Stimulated activated memory B cell treated with anti-CD40 and anti-IgM and Interleukin-4, amounts not matched to agents 10 μg/mL and 1 μg/mL and 100 μg/mL, for 72 hours (primary cell): ENCODE measurements around the gene GFRA1.
"Not testable (repeated sequence)": the region's sequence is repeated elsewhere in the genome, so short reads cannot be mapped to it uniquely, and the experiment has no call there.

ENCODE experiments used
- ATAC-seq: fragments of 150-1000 bp; cut with Tn5 transposase; 2 replicates; pipeline ENCODE4 v1.10.0; 2021
- H3K27ac Mint-ChIP-seq: one replicate; pipeline ENCODE4 v1.8.0; 2022; ENCODE audit warnings: mild to moderate bottlenecking, mixed read lengths
- H3K27me3 Mint-ChIP-seq: one replicate; pipeline ENCODE4 v1.8.0; 2022; ENCODE audit warnings: mixed read lengths
- H3K36me3 Mint-ChIP-seq: one replicate; pipeline ENCODE4 v1.8.0; 2022; ENCODE audit warnings: mixed read lengths
- H3K4me1 Mint-ChIP-seq: one replicate; pipeline ENCODE4 v1.8.0; 2022; ENCODE audit warnings: mixed read lengths
- H3K4me3 Mint-ChIP-seq: one replicate; pipeline ENCODE4 v1.8.0; 2022; ENCODE audit warnings: mild to moderate bottlenecking, moderate library complexity, mixed read lengths
- H3K9me3 Mint-ChIP-seq: one replicate; pipeline ENCODE4 v1.8.0; 2022; ENCODE audit warnings: mixed read lengths

GFRA1 gene

GRCh38 chr10:116169782-116170445 is 103.1 kb downstream of the GFRA1 start:
- Mint-ChIP-seq H3K4me1 (no peaks in the 10 kb centered on the region), H3K4me3 (no peak overlapping the region), H3K36me3 (no peaks in the 10 kb centered on the region), H3K9me3 (peaks cover 5% of the 10 kb centered on the region), H3K27me3 (no peaks in the 10 kb centered on the region), H3K27ac (no peak overlapping the region)
- no peak for ATAC-seq

GRCh38 chr10:116168745-116169144 is 104.3 kb downstream of the GFRA1 start:
- no peaks in the 10 kb centered on the region for H3K4me1 Mint-ChIP-seq
- H3K4me3 Mint-ChIP-seq = no peak overlapping the region
- no peak overlapping the region for H3K27ac Mint-ChIP-seq
- H3K36me3 Mint-ChIP-seq = no peaks in the 10 kb centered on the region
- H3K27me3 Mint-ChIP-seq = no peaks in the 10 kb centered on the region
- peaks cover 5% of the 10 kb centered on the region for H3K9me3 Mint-ChIP-seq
- no peak for ATAC-seq

GRCh38 chr10:116168329-116168728 is 104.7 kb downstream of the GFRA1 start:
- Mint-ChIP-seq H3K4me1 (no peaks in the 10 kb centered on the region), H3K27me3 (no peaks in the 10 kb centered on the region), H3K4me3 (no peak overlapping the region), H3K9me3 (peaks cover 5% of the 10 kb centered on the region), H3K27ac (no peak overlapping the region), H3K36me3 (no peaks in the 10 kb centered on the region)
- ATAC-seq = no peak

- H3K4me1 Mint-ChIP-seq, H3K9me3 Mint-ChIP-seq, H3K4me3 Mint-ChIP-seq, H3K27ac Mint-ChIP-seq, ATAC-seq, H3K36me3 Mint-ChIP-seq, H3K27me3 Mint-ChIP-seq: not testable (repeated sequence)
Observed at GRCh38 chr10:116165941-116166340, 107.1 kb downstream of the GFRA1 start.

- ATAC-seq = no peak
- Mint-ChIP-seq H3K27me3 (no peaks in the 10 kb centered on the region), H3K27ac (no peak overlapping the region), H3K4me1 (no peaks in the 10 kb centered on the region), H3K9me3 (peaks cover 11% of the 10 kb centered on the region), H3K36me3 (no peaks in the 10 kb centered on the region), H3K4me3 (no peak overlapping the region)
Observed at GRCh38 chr10:116164291-116164690, 108.7 kb downstream of the GFRA1 start.

GRCh38 chr10:116163333-116164131 is 109.5 kb downstream of the GFRA1 start:
- Mint-ChIP-seq H3K4me3 (no peak overlapping the region), H3K4me1 (no peaks in the 10 kb centered on the region), H3K27me3 (no peaks in the 10 kb centered on the region), H3K9me3 (peaks cover 11% of the 10 kb centered on the region), H3K36me3 (no peaks in the 10 kb centered on the region), H3K27ac (no peak overlapping the region)
- ATAC-seq = no peak

- no peak overlapping the region for H3K4me3 Mint-ChIP-seq
- no peak for ATAC-seq
Observed at GRCh38 chr10:116162851-116163250, 110.2 kb downstream of the GFRA1 start.

GRCh38 chr10:116160271-116160670 is 112.7 kb downstream of the GFRA1 start:
- H3K27ac Mint-ChIP-seq = no peak overlapping the region
- peaks cover 6% of the 10 kb centered on the region for H3K9me3 Mint-ChIP-seq
- no peaks in the 10 kb centered on the region for H3K27me3 Mint-ChIP-seq
- no peak for ATAC-seq
- H3K4me1 Mint-ChIP-seq = no peaks in the 10 kb centered on the region
- H3K4me3 Mint-ChIP-seq = no peak overlapping the region
- H3K36me3 Mint-ChIP-seq = no peaks in the 10 kb centered on the region

More at GRCh38 chr10:116162851-116163250, 110.2 kb downstream of the GFRA1 start:
- no peak overlapping the region for H3K27ac Mint-ChIP-seq
- H3K27me3 Mint-ChIP-seq = no peaks in the 10 kb centered on the region
- peaks cover 11% of the 10 kb centered on the region for H3K9me3 Mint-ChIP-seq
- no peaks in the 10 kb centered on the region for H3K36me3 Mint-ChIP-seq
- H3K4me1 Mint-ChIP-seq = no peaks in the 10 kb centered on the region

- Mint-ChIP-seq H3K4me3 (no peak overlapping the region), H3K27me3 (no peaks in the 10 kb centered on the region), H3K9me3 (peaks cover 6% of the 10 kb centered on the region), H3K4me1 (no peaks in the 10 kb centered on the region), H3K27ac (no peak overlapping the region), H3K36me3 (no peaks in the 10 kb centered on the region)
- ATAC-seq = no peak
Observed at GRCh38 chr10:116159197-116159596, 113.8 kb downstream of the GFRA1 start.

GRCh38 chr10:116158036-116158435 is 115.0 kb downstream of the GFRA1 start:
- H3K27me3 Mint-ChIP-seq = no peaks in the 10 kb centered on the region
- H3K36me3 Mint-ChIP-seq = no peaks in the 10 kb centered on the region
- H3K9me3 Mint-ChIP-seq = peaks cover 6% of the 10 kb centered on the region
- no peak overlapping the region for H3K4me3 Mint-ChIP-seq
- no peak for ATAC-seq
- H3K4me1 Mint-ChIP-seq = no peaks in the 10 kb centered on the region
- no peak overlapping the region for H3K27ac Mint-ChIP-seq

- Mint-ChIP-seq H3K9me3 (peaks cover 6% of the 10 kb centered on the region), H3K4me1 (no peaks in the 10 kb centered on the region), H3K27ac (no peak overlapping the region), H3K36me3 (no peaks in the 10 kb centered on the region), H3K27me3 (no peaks in the 10 kb centered on the region), H3K4me3 (no peak overlapping the region)
- ATAC-seq = no peak
Observed at GRCh38 chr10:116157485-116157884, 115.5 kb downstream of the GFRA1 start.

- Mint-ChIP-seq H3K27ac (no peak overlapping the region), H3K9me3 (peaks cover 7% of the 10 kb centered on the region), H3K27me3 (no peaks in the 10 kb centered on the region), H3K4me1 (no peaks in the 10 kb centered on the region), H3K4me3 (no peak overlapping the region), H3K36me3 (no peaks in the 10 kb centered on the region)
- no peak for ATAC-seq
Observed at GRCh38 chr10:116156819-116157218, 116.2 kb downstream of the GFRA1 start.

- Mint-ChIP-seq H3K4me1 (no peaks in the 10 kb centered on the region), H3K9me3 (peaks cover 7% of the 10 kb centered on the region)
- ATAC-seq = no peak
Observed at GRCh38 chr10:116155191-116155590, 117.8 kb downstream of the GFRA1 start.

GRCh38 chr10:116154651-116155050 is 118.4 kb downstream of the GFRA1 start:
- Mint-ChIP-seq H3K36me3 (no peaks in the 10 kb centered on the region), H3K4me1 (no peaks in the 10 kb centered on the region)
- no peak for ATAC-seq

More at GRCh38 chr10:116155191-116155590, 117.8 kb downstream of the GFRA1 start:
- Mint-ChIP-seq H3K27me3 (no peaks in the 10 kb centered on the region), H3K36me3 (no peaks in the 10 kb centered on the region), H3K27ac (no peak overlapping the region), H3K4me3 (no peak overlapping the region)

GRCh38 chr10:116151076-116151475 is 121.9 kb downstream of the GFRA1 start:
- Mint-ChIP-seq H3K9me3 (peaks cover 7% of the 10 kb centered on the region), H3K27ac (no peak overlapping the region), H3K4me1 (no peaks in the 10 kb centered on the region), H3K27me3 (no peaks in the 10 kb centered on the region), H3K4me3 (no peak overlapping the region), H3K36me3 (no peaks in the 10 kb centered on the region)
- ATAC-seq = no peak

More at GRCh38 chr10:116154651-116155050, 118.4 kb downstream of the GFRA1 start:
- Mint-ChIP-seq H3K9me3 (peaks cover 7% of the 10 kb centered on the region), H3K27ac (no peak overlapping the region), H3K4me3 (no peak overlapping the region), H3K27me3 (no peaks in the 10 kb centered on the region)

GRCh38 chr10:116150606-116151005 is 122.4 kb downstream of the GFRA1 start:
- Mint-ChIP-seq H3K4me3 (no peak overlapping the region), H3K36me3 (no peaks in the 10 kb centered on the region), H3K9me3 (peaks cover 7% of the 10 kb centered on the region), H3K27ac (no peak overlapping the region), H3K4me1 (no peaks in the 10 kb centered on the region), H3K27me3 (no peaks in the 10 kb centered on the region)
- ATAC-seq = no peak
